Endothelial cell of umbilical vein (primary cell): ENCODE results near the gene MAGI1. TPM values are rescaled to one million over a fixed set of nuclear protein-coding genes. Genes with fewer than 3 reads are reported as not detected.

ENCODE experiments used
- BruUV-seq: library from RNA; stranded (reverse); fragments of 400-500 nt; replicated peaks from 2 replicates; lab custom pipeline; 2021; lab: Mats Ljungman, UMichigan
- CTCF ChIA-PET: fragments of 300-600, 350-600 bp; sonication (Branson Sonifier 250); formaldehyde crosslinking; loops from one replicate; lab custom pipeline; 2021; ENCODE audit warnings: antibody characterized with exemption, inconsistent platforms; lab: Charles Lee
- POLR2A ChIA-PET: fragments of 300-600, 350-600 bp; sonication (Branson Sonifier 250); formaldehyde crosslinking; loops from one replicate; lab custom pipeline; 2021; ENCODE audit warnings: antibody characterized with exemption, inconsistent platforms; lab: Charles Lee
- DNase-seq: peaks from one replicate; pipeline ENCODE4 v3.0.0-alpha.2; 2011; ENCODE audit warnings: low read depth, low spot score
- FAIRE-seq: peaks from 2 replicates; lab custom pipeline; 2011; peaks lifted over from hg19 to GRCh38; lab: Jason Lieb, UNC
- H2AFZ ChIP-seq: 2 replicates; pipeline ENCODE4 v1.6.0; 2012; ENCODE audit warnings: low read depth, low read length, control low read depth, inconsistent platforms
- H3K27ac ChIP-seq: 2 replicates; pipeline ENCODE4 v1.5.1; 2011; ENCODE audit warnings: low read depth, mild to moderate bottlenecking, control low read depth, low read length, moderate library complexity; ENCODE audit not compliant: insufficient read depth
- H3K27me3 ChIP-seq, 2 experiments: 2 replicates each; pipeline versions ENCODE4 v1.6.0 to v1.6.1; 2011; ENCODE audit warnings: low read length in 2 of 2, mixed read lengths in 1 of 2; ENCODE audit not compliant: control insufficient read depth in 2 of 2, insufficient read depth in 2 of 2
- H3K36me3 ChIP-seq, 2 experiments: 2 replicates in 1 of 2; 3 replicates in 1 of 2; pipeline ENCODE4 v1.5.1; 2011; ENCODE audit warnings: low read length in 2 of 2, mild to moderate bottlenecking in 1 of 2, moderate library complexity in 1 of 2; ENCODE audit not compliant: control insufficient read depth in 2 of 2, insufficient read depth in 2 of 2; ENCODE audit errors: extremely low read depth in 1 of 2
- H3K4me1 ChIP-seq: 3 replicates; pipeline ENCODE4 v1.5.1; 2011; ENCODE audit warnings: mild to moderate bottlenecking, low read length; ENCODE audit not compliant: control insufficient read depth, insufficient read depth; ENCODE audit errors: extremely low read depth
- H3K4me2 ChIP-seq: 2 replicates; pipeline ENCODE4 v1.6.1; 2011; ENCODE audit warnings: low read length, control low read depth, mixed read lengths; ENCODE audit not compliant: insufficient read depth
- H3K4me3 ChIP-seq, 3 experiments: fragments of 200-600 bp in 1 of 3; sonication (generic), shearing (Covaris generic) in 1 of 3; replicated peaks in 1 of 3; 2 replicates each; pipeline ENCODE4 v1.5.1; 2011 to 2016; ENCODE audit warnings: control low read depth in 3 of 3, low read length in 3 of 3, mild to moderate bottlenecking in 2 of 3, inconsistent platforms in 1 of 3, low read depth in 1 of 3, moderate library complexity in 1 of 3; ENCODE audit not compliant: insufficient read depth in 1 of 3
- H3K79me2 ChIP-seq: 2 replicates; pipeline ENCODE4 v1.6.0; 2012; ENCODE audit warnings: low read length, inconsistent platforms; ENCODE audit not compliant: control insufficient read depth, insufficient read depth
- H3K9ac ChIP-seq: replicated peaks from 2 replicates; pipeline ENCODE3; 2011; ENCODE audit warnings: low read length, control low read depth; ENCODE audit not compliant: insufficient read depth; ENCODE audit errors: extremely low read depth
- H3K9me1 ChIP-seq: replicated peaks from 3 replicates; pipeline ENCODE4 v1.6.0; 2011; ENCODE audit warnings: mild to moderate bottlenecking, low read length; ENCODE audit not compliant: control insufficient read depth, insufficient read depth; ENCODE audit errors: extremely low read depth
- H3K9me3 ChIP-seq: replicated peaks from 2 replicates; pipeline ENCODE4 v1.5.1; 2012; ENCODE audit warnings: low read length, inconsistent platforms; ENCODE audit not compliant: control insufficient read depth, insufficient read depth
- H4K20me1 ChIP-seq: replicated peaks from 2 replicates; pipeline ENCODE3; 2011; ENCODE audit warnings: mild to moderate bottlenecking, low read length; ENCODE audit not compliant: control insufficient read depth, insufficient read depth; ENCODE audit errors: extremely low read depth
- CTCF ChIP-seq, 2 donors: IDR thresholded peaks; 1 replicate in 1 of 2; 2 replicates in 1 of 2; pipeline ENCODE4 v1.5.1; 2011; ENCODE audit warnings: low read length in 2 of 2, mild to moderate bottlenecking in 2 of 2, moderate library complexity in 2 of 2, control low read depth in 1 of 2, inconsistent platforms in 1 of 2, low read depth in 1 of 2; ENCODE audit not compliant: insufficient read depth in 1 of 2; ENCODE audit errors: extremely low read depth in 1 of 2
- EZH2 ChIP-seq: IDR thresholded peaks from 2 replicates; pipeline ENCODE4 v1.6.1; 2012; ENCODE audit warnings: borderline replicate concordance, low read depth, mild to moderate bottlenecking, moderate library complexity, low read length, inconsistent platforms; ENCODE audit not compliant: severe bottlenecking
- FOS ChIP-seq: IDR thresholded peaks from 2 replicates; pipeline ENCODE4 v1.6.1; 2011; ENCODE audit warnings: mild to moderate bottlenecking, low read length, moderate library complexity, borderline replicate concordance; ENCODE audit not compliant: insufficient read depth
- GATA2 ChIP-seq: IDR thresholded peaks from 2 replicates; pipeline ENCODE4 v1.7.0; 2011; ENCODE audit warnings: low read depth, mild to moderate bottlenecking, moderate library complexity, mixed read lengths, low read length; ENCODE audit not compliant: insufficient read length, insufficient read depth
- JUN ChIP-seq: IDR thresholded peaks from 2 replicates; pipeline ENCODE4 v1.6.1; 2011; ENCODE audit warnings: borderline replicate concordance, low read depth; ENCODE audit not compliant: insufficient read length, insufficient read depth
- MYC ChIP-seq: IDR thresholded peaks from one replicate; pipeline ENCODE4 v1.6.1; 2011; ENCODE audit warnings: mild to moderate bottlenecking, low read depth, low read length
- POLR2A ChIP-seq: IDR thresholded peaks from 2 replicates; pipeline ENCODE4 v1.6.1; 2012; ENCODE audit warnings: low read depth, mild to moderate bottlenecking, control low read depth, low read length
- POLR2AphosphoS5 ChIP-seq: IDR thresholded peaks from 2 replicates; pipeline ENCODE4 v1.6.1; 2012; ENCODE audit warnings: low read depth, mild to moderate bottlenecking, control low read depth, low read length, moderate library complexity; ENCODE audit not compliant: insufficient read depth
- dilution Hi-C: fragments of 300-500 bp; cut with MboI; formaldehyde crosslinking; loops from one replicate; pipeline ENCODE4 v1.15.0; 2019; ENCODE audit warnings: low sequenced_read_pairs; ENCODE audit not compliant: extremely low pct_ligation_motif_present
- intact Hi-C: fragments of 100-400 bp; cut with micrococcal nuclease; formaldehyde crosslinking; loops from one replicate; pipeline ENCODE4 v1.10.0; 2022
- polyA plus RNA-seq, 4 experiments: library from polyadenylated mRNA; depleted of rRNA in 3 of 4; stranded (reverse) in 3 of 4; unstranded in 1 of 4; fragments of >200 nt; gene quantifications; 2 replicates each; pipeline versions ENCODE4 v1.2.1 to v1.2.3, GENCODE V29; 2011 to 2012; ENCODE audit warnings: missing spikeins in 1 of 4
- total RNA-seq: library from RNA; stranded (reverse); gene quantifications from 2 replicates; pipeline ENCODE4 v1.2.3, GENCODE V29; 2021
- TF ChIP-seq, protein P1 (sequence below): IDR thresholded peaks from 2 replicates; pipeline ENCODE4 v1.6.1; 2011; ENCODE audit not compliant: insufficient read depth, insufficient read length

The MAGI1 gene
- total and polyA plus RNA-seq, 2 donors (not counting 3 experiments of a cell fraction or from before 2014, with no cell fraction given) = 10.1 to 47.9 TPM

GRCh38 chr3:65642883-65643282 is 395.8 kb downstream of the MAGI1 start:
- intact Hi-C loops (no loop called here), dilution Hi-C loops (no loop called here)
- Histone ChIP-seq H2AFZ (no peak overlapping the region), H3K9me3 (no peaks in the 10 kb centered on the region), H3K4me1 (no peaks in the 10 kb centered on the region), H3K4me3 (no peak overlapping the region), H3K4me2 (no peak overlapping the region), H4K20me1 (peaks cover 4% of the 10 kb centered on the region), H3K9ac (no peak overlapping the region), H3K79me2 (no peaks in the 10 kb centered on the region), H3K9me1 (no peaks in the 10 kb centered on the region), H3K27me3 (no peaks in the 10 kb centered on the region), H3K27ac (no peak overlapping the region), H3K36me3 (no peaks in the 10 kb centered on the region)
- TF ChIP-seq, protein P1, sequence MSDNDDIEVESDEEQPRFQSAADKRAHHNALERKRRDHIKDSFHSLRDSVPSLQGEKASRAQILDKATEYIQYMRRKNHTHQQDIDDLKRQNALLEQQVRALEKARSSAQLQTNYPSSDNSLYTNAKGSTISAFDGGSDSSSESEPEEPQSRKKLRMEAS = no peak
- TF ChIP-seq EZH2 (no peak), MYC (no peak), FOS (no peak), POLR2A (no peak), CTCF (IDR thresholded peaks at IDR 0.05; ENCODE audit: extremely low read depth in 1 of 2, insufficient read depth in 1 of 2, low read depth in 1 of 2, low read length in 2 of 2) (no peak)
- BruUV-seq = no TSS peak
- no peak for DNase-seq
- ChIA-PET CTCF (interaction anchor here (0.8 to 2.7 kb wide), 5 partner anchors 9 to 108 kb away, joined by 3 to 12 read pairs (median 5); no protein-coding TSS in a partner anchor), POLR2A (no interaction called here)
- no peak for FAIRE-seq

DNA sequence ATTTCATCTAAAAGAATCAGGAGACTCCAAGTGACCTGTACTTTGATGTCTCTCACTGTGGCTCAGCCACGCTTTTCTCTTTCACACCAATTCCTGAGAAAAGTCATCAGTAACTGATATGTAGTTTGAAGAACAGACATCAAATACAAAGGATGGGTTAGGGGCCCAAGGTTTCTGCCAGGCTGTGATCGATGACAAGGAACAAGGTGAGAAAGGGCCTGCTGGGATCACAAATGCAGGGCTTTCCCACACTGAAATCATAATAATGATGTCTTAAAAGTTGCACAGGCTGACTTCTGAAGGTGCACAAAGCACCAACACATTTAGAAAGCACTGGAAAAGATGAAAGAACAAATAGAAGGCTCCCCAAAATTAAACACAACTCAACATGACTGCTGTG is 396.9 kb downstream of the MAGI1 start:
- no peak overlapping the region for H3K4me3 ChIP-seq
- H3K27me3 ChIP-seq = no peaks in the 10 kb centered on the region
- H3K79me2 ChIP-seq = no peaks in the 10 kb centered on the region
- BruUV-seq = no TSS peak
- no peaks in the 10 kb centered on the region for H3K9me1 ChIP-seq
- no peaks in the 10 kb centered on the region for H3K4me1 ChIP-seq
- ChIA-PET POLR2A (no interaction called here), CTCF (no interaction called here)
- TF ChIP-seq CTCF (IDR thresholded peaks at IDR 0.05; ENCODE audit: extremely low read depth in 1 of 2, insufficient read depth in 1 of 2, low read depth in 1 of 2, low read length in 2 of 2) (no peak), POLR2AphosphoS5 (no peak), MYC (no peak), GATA2 (no peak), POLR2A (no peak), EZH2 (no peak), JUN (no peak), FOS (no peak)
- TF ChIP-seq, protein P1 = no peak
- H4K20me1 ChIP-seq = peaks cover 4% of the 10 kb centered on the region
- no peak overlapping the region for H3K27ac ChIP-seq
- no peak for FAIRE-seq
- no peaks in the 10 kb centered on the region for H3K9me3 ChIP-seq
- no peak overlapping the region for H3K4me2 ChIP-seq
- intact Hi-C loops (no loop called here), dilution Hi-C loops (no loop called here)
- no peak overlapping the region for H2AFZ ChIP-seq
- no peak overlapping the region for H3K9ac ChIP-seq
- DNase-seq = no peak
- no peaks in the 10 kb centered on the region for H3K36me3 ChIP-seq
